Spleen (tissue), 11 donors: ENCODE measurements around the gene PTPRE. TPM values are rescaled to one million over a fixed set of nuclear protein-coding genes. Genes with fewer than 3 reads are reported as not detected.

Experiments
- DNase-seq: peaks from one replicate; pipeline ENCODE4 v3.0.0-alpha.2; 2020
- H3K27ac ChIP-seq, 8 donors: fragments of 200-600 bp; sonication (generic) in 7 of 8; 1 replicate in 4 of 8; 2 replicates in 4 of 8; pipeline versions ENCODE4 v1.5.0 to v1.8.0; 2016 to 2021; ENCODE audit warnings: inconsistent platforms in 4 of 8, mild to moderate bottlenecking in 4 of 8, moderate library complexity in 1 of 8
- H3K27me3 ChIP-seq, 7 donors: fragments of 200-600 bp; sonication (generic) in 6 of 7; replicated peaks in 1 of 7; 1 replicate in 4 of 7; 2 replicates in 3 of 7; pipeline versions ENCODE4 v1.5.0 to v1.8.0; 2016 to 2021; ENCODE audit warnings: inconsistent platforms in 3 of 7, mild to moderate bottlenecking in 1 of 7
- H3K36me3 ChIP-seq, 6 donors: fragments of 200-600 bp; sonication (generic) in 5 of 6; 1 replicate in 4 of 6; 2 replicates in 2 of 6; pipeline versions ENCODE4 v1.5.0 to v1.8.0; 2016 to 2021; ENCODE audit warnings: inconsistent platforms in 2 of 6
- H3K4me1 ChIP-seq, 6 donors: fragments of 200-600 bp; sonication (generic) in 5 of 6; 1 replicate in 3 of 6; 2 replicates in 3 of 6; pipeline versions ENCODE4 v1.5.0 to v1.8.0; 2016 to 2021; ENCODE audit warnings: inconsistent platforms in 3 of 6
- H3K4me3 ChIP-seq, 8 donors: fragments of 200-600 bp; sonication (generic) in 7 of 8; 1 replicate in 4 of 8; 2 replicates in 4 of 8; pipeline versions ENCODE4 v1.5.0 to v1.8.0; 2016 to 2021; ENCODE audit warnings: inconsistent platforms in 4 of 8, mild to moderate bottlenecking in 4 of 8, moderate library complexity in 2 of 8
- H3K9me3 ChIP-seq, 8 donors: fragments of 200-600 bp; sonication (generic) in 7 of 8; 1 replicate in 4 of 8; 2 replicates in 4 of 8; pipeline versions ENCODE4 v1.5.0 to v1.8.0; 2016 to 2021; ENCODE audit warnings: inconsistent platforms in 4 of 8
- POLR2A ChIP-seq, 3 donors: fragments of 450-650 bp; IDR thresholded peaks; one replicate each; pipeline ENCODE4 v1.5.1; 2017; ENCODE audit warnings: antibody characterized with exemption in 3 of 3, mild to moderate bottlenecking in 1 of 3
- POLR2AphosphoS5 ChIP-seq, 3 donors: sonication (generic); formaldehyde crosslinking; IDR thresholded peaks; one replicate each; pipeline ENCODE4 v1.5.1; 2017; ENCODE audit warnings: antibody characterized with exemption in 3 of 3
- WGBS, 5 donors: extraction: QIAGEN DNeasy Blood & Tissue Kit in 3 of 5; methylation state at CpG; one replicate each; pipeline versions ENCODE4 v1.1.5 to v1.1.7; 2013 to 2018; 5-methylcytosine and 5-hydroxymethylcytosine counted together
- intact Hi-C: fragments of 100-400 bp; cut with DNase I; formaldehyde crosslinking; loops from one replicate; pipeline ENCODE4 v1.15.0; 2023; ENCODE audit warnings: low total_unique reads
- polyA plus RNA-seq, 3 donors: library from polyadenylated mRNA; stranded (reverse); fragments of 200-250 nt; gene quantifications; one replicate each; pipeline ENCODE4 v1.2.1, GENCODE V29; 2013
- total RNA-seq, 7 donors: library from RNA; depleted of rRNA in 3 of 7; stranded (reverse); fragments of >200 nt in 3 of 7; fragmentation: NEBNext Ultra II Directional in 4 of 7; extraction: Animal tissue kit (Norgen Biotek cat#: 25700) in 4 of 7; gene quantifications; one replicate each; pipeline versions ENCODE4 v1.1.0 to v1.2.1, GENCODE V29; 2016 to 2021
- TF ChIP-seq, protein P1 (sequence below), 11 experiments: fragments of 200-600 bp in 7 of 11; fragments of 450-650 bp in 4 of 11; sonication (generic) in 4 of 11; IDR thresholded peaks in 8 of 11; conservative IDR thresholded peaks in 3 of 11; 1 replicate in 7 of 11; 2 replicates in 4 of 11; pipeline versions ENCODE4 v1.4.0 to v1.8.0; 2016 to 2021; ENCODE audit warnings: antibody characterized with exemption in 11 of 11, inconsistent platforms in 4 of 11, mild to moderate bottlenecking in 1 of 11
- donor health status: healthy with polysubstance abuse.
- donor health status: DM: no; HTN: no; CAD: no; lungs with moderate emphysema.
- donor health status: DM: no; HTN: no; CAD: no.
- donor health status: Bipolar disorder and iron deficiency.
- donor health status: healthy.
- donor health status: DM: no; HTN: no; CAD: no.
- donor health status: DM: yes; HTN: yes; CAD: no.

Gene PTPRE
- total and polyA plus RNA-seq, 10 donors, result 6.2 to 133 (median 70.2) TPM

DNA sequence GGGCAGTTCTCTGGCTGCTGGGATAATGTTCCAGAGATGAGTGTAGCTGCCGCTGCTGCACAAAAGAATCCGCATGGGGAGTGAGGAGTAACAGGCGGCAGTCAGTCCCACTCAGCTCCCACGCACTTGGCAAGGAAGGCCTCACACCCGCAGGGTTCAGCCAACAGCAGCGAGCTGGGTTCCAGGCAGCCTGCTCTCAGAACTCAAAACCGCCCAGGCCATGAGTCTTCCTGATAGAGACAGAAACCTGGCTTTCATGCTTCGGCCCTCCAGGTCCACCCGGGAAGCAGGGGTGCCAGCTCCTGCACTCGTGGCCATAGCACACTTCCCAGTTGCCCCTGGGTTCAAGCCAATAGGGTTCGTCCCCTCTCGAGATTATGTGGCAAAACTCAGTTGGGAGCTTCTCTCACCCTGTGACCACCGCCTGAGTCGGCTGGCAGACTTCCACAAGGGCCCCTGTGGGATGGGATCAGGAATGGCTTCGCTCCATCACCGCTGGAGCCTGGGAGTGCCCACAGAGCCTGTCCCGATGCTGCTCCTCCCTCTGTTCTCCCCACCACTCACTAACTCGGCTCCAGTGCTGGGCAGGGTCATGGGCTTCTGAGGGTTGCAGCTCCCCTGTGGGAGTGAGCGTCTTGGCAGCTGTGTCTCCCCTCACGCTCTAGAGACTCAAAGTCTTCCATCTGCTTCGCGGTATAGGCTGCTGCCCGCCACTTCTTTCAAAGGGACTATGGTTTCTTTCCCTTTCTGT, 34.7 kb upstream of the PTPRE start:
- WGBS, 5 donors, result 55 to 80% (median 74%) methylated on average over 8 to 23 of the region's 23 CpGs
- H3K27me3 ChIP-seq, result peaks cover 0 to 17% (median 0%) of the 10 kb centered on the region in 7 donors
- DNase-seq, result no peak
- intact Hi-C loops, result no loop called here
- H3K9me3 ChIP-seq, result peaks cover 0 to 19% (median 11%) of the 10 kb centered on the region in 8 donors
- no peaks in the 10 kb centered on the region for H3K36me3 ChIP-seq
- H3K4me1 ChIP-seq, result peaks cover 0 to 25% (median 3%) of the 10 kb centered on the region in 6 donors
- peak; percentile 26 to 61 (median 57) for TF ChIP-seq POLR2AphosphoS5 (IDR thresholded peaks at IDR 0.05)
- no peak for TF ChIP-seq POLR2A (IDR thresholded peaks at IDR 0.05)
- no peak overlapping the region for H3K4me3 ChIP-seq
- H3K27ac ChIP-seq, result peak overlapping the region in 4 of 8 donors; percentile 3 to 67 (median 52)

DNA sequence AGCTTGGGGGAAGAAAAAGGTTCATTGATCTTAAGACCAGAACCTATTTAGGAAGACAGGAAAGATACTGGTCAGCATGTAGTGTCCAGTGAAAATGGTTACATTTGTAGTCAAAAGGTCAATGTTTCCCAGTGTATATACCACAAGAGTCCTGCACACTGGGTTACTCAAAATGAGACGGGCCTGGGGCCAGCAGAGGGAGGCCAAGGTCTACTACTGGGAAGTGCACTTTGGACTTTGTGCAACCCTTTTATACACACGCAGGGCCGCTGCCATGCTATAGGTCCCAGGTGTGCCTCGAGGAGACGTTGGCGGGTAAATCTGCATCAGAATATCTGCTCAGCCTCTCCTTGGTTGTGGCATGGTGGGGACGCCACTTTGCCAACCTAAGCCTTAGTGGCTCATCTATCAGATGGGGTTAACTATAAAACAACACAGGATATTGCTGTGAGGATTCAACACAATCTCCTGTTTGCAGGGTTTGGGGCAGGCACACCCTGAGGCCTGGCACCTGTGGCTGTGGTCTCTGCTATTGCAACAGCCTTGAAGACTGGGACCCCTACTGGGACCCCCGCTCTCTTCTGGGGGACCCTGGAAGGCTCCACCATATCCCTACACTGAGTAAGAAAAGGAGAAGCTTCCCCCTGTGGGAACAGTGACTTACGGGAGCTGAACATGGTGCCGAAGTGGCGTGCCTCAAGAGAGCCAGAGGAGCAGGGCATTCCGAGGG, 33.9 kb upstream of the PTPRE start:
- TF ChIP-seq, protein P1, sequence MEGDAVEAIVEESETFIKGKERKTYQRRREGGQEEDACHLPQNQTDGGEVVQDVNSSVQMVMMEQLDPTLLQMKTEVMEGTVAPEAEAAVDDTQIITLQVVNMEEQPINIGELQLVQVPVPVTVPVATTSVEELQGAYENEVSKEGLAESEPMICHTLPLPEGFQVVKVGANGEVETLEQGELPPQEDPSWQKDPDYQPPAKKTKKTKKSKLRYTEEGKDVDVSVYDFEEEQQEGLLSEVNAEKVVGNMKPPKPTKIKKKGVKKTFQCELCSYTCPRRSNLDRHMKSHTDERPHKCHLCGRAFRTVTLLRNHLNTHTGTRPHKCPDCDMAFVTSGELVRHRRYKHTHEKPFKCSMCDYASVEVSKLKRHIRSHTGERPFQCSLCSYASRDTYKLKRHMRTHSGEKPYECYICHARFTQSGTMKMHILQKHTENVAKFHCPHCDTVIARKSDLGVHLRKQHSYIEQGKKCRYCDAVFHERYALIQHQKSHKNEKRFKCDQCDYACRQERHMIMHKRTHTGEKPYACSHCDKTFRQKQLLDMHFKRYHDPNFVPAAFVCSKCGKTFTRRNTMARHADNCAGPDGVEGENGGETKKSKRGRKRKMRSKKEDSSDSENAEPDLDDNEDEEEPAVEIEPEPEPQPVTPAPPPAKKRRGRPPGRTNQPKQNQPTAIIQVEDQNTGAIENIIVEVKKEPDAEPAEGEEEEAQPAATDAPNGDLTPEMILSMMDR (IDR thresholded peaks at IDR 0.05 in 8 of 11, conservative IDR thresholded peaks at IDR 0.05 in 3 of 11), result no peak
- no peak for TF ChIP-seq POLR2AphosphoS5 (IDR thresholded peaks at IDR 0.05)
- TF ChIP-seq POLR2A (IDR thresholded peaks at IDR 0.05), result no peak
- Histone ChIP-seq H3K4me1 (peaks cover 0 to 26% (median 3%) of the 10 kb centered on the region in 6 donors), H3K27me3 (peaks cover 0 to 17% (median 0%) of the 10 kb centered on the region in 7 donors), H3K9me3 (peaks cover 0 to 19% (median 11%) of the 10 kb centered on the region in 8 donors), H3K36me3 (no peaks in the 10 kb centered on the region), H3K4me3 (no peak overlapping the region), H3K27ac (peak overlapping the region in 1 of 8 donors; percentile 51)
- WGBS, 5 donors, result 77 to 84% (median 79%) methylated on average over 11 to 12 of the region's 12 CpGs
- intact Hi-C loops, result no loop called here
- peak; percentile 50 for DNase-seq

DNA sequence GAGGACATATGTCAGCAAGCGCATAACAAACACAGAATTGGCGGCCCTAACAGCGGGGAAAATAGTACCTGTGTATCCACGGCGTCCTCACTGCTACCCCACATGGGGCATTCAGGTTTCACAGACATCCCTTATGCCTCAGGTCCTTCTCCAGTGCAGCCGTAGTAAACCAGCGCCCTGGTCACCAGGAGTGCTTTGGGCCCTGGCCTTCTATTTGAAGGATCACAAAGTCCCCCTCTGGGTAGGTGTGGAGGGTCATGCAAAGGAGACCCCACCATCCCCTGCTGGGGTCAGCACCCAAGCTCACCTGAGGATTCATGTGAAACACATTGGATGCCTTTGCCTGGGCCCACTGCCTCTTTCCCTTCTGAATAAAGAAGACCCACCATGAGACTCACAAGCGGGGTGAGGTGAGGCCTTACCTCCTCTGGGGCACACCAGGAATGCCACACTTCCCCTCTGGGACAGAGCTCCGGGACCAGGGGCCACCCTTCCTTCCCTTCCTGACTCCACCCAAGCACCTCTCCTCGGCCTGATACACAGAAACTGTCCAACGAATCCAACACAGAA, 32.9 kb upstream of the PTPRE start:
- H3K27ac ChIP-seq, result no peak overlapping the region
- H3K27me3 ChIP-seq, result peaks cover 0 to 17% (median 0%) of the 10 kb centered on the region in 7 donors
- intact Hi-C loops, result no loop called here
- DNase-seq, result no peak
- peaks cover 0 to 35% (median 3%) of the 10 kb centered on the region in 6 donors for H3K4me1 ChIP-seq
- TF ChIP-seq POLR2A (IDR thresholded peaks at IDR 0.05) (no peak), POLR2AphosphoS5 (IDR thresholded peaks at IDR 0.05) (no peak)
- TF ChIP-seq, protein P1 (IDR thresholded peaks at IDR 0.05 in 8 of 11, conservative IDR thresholded peaks at IDR 0.05 in 3 of 11), result no peak
- no peak overlapping the region for H3K4me3 ChIP-seq
- 75 to 81% (median 77%) methylated on average over 11 of the region's 11 CpGs for WGBS, 5 donors
- no peaks in the 10 kb centered on the region for H3K36me3 ChIP-seq
- peaks cover 0 to 13% (median 8%) of the 10 kb centered on the region in 8 donors for H3K9me3 ChIP-seq

DNA sequence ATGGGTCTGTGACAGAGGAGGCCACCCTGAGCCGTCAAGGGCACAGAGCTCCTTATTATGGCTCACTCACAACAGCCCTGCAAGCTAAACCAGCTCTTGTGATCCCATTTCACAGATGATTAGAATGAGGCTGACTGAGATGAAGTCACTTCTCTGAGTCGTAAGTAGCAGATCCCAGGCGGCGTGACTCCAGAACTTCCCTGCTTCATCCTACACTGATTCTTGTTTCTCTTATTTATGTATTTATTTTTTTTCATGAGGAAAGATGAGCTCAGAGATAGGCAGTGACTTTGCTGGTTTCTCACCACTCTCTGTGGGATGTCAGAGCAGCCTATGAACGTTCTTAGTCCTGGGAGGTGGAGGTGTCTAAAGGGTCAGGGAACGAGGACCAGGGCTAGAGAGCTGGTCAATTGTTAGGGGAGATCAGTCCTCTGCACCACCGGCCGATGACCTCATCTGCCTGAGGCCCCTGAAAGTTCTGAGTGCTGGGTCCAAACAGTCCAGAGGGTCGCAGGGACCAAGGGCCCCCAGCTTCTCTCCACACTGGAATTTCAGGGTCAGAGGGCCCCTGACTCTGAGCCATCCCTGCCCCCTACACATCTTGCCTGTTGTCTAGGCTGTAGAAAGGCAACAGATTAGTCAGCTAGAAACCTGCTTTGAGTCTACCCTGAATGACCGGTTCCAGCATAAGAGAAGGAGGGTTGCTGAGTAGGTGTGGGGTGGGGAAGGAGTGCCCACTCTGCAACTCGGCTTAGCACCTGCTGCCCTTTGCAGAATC, 32.0 kb upstream of the PTPRE start:
- TF ChIP-seq, protein P1 (IDR thresholded peaks at IDR 0.05 in 8 of 11, conservative IDR thresholded peaks at IDR 0.05 in 3 of 11), result no peak
- WGBS, 5 donors, result 82 to 89% (median 85%) methylated on average over 10 to 11 of the region's 11 CpGs

More for the DNA sequence above, 32.0 kb upstream of the PTPRE start:
- peaks cover 0 to 17% (median 0%) of the 10 kb centered on the region in 7 donors for H3K27me3 ChIP-seq
- peaks cover 0 to 44% (median 8%) of the 10 kb centered on the region in 6 donors for H3K4me1 ChIP-seq
- no peak for DNase-seq
- peaks cover 0 to 4% (median under 1%) of the 10 kb centered on the region in 8 donors for H3K9me3 ChIP-seq
- no peak overlapping the region for H3K27ac ChIP-seq
- no peak overlapping the region for H3K4me3 ChIP-seq
- H3K36me3 ChIP-seq, result no peaks in the 10 kb centered on the region
- intact Hi-C loops, result no loop called here
